HG02943 (cell line): ENCODE measurements around the gene CHST2.
"Not testable (repeated sequence)": the region's sequence is repeated elsewhere in the genome, so short reads cannot be mapped to it uniquely, and the experiment has no call there.

ENCODE experiments used
- ATAC-seq: cut with Tn5 transposase; IDR thresholded peaks from one replicate; pipeline ENCODE4 v1.9.1; 2021; ENCODE audit warnings: mild to moderate bottlenecking, low read depth, moderate library complexity; ENCODE audit not compliant: unreplicated experiment

CHST2 gene

DNA sequence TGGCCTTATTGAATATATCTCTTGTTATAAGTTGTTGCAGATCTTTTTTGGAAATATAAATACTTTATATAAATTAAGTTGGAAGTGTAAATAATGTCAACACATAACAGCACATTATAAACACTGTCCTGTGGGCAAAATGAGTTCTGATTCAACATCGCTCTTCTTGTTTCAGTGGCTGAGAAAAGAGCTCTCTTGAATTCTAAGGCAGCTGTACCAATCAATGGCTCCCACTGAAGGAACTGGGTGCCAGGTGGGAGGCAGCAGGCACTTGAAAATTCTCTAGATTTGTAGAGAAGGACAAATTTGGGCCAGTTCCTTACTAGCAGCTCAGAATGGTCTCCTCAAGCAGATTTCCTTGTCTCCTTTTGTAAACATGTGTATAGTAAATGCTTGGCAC is 45.6 kb downstream of the CHST2 start:
- no peak for ATAC-seq

DNA sequence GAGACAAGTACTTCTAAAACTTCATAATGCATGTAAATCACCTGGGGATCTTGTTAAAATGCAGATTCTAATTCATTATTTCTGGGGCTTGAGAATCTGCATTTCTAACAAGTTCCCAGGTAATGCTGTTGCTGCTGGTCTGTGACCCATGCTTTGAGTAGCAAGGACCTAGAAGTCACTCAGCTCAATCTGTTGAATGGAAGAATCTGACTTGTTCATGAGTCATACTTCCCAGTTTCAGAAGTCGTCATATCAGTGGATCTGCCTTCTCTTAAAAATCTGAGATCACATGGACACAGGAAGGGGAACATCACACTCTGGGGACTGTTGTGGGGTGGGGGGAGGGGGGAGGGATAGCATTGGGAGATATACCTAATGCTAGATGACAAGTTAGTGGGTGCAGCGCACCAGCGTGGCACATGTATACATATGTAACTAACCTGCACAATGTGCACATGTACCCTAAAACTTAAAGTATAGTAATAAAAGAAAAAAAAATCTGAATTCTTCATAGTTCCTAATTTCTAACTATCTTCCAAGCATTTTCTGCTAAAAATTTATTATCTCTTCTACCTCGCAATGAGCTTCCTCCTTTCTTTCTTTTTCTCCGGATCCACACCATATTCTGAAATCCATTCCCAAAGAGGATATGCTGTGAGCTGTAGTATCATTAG is 46.2 kb downstream of the CHST2 start:
- not testable (repeated sequence) for ATAC-seq

DNA sequence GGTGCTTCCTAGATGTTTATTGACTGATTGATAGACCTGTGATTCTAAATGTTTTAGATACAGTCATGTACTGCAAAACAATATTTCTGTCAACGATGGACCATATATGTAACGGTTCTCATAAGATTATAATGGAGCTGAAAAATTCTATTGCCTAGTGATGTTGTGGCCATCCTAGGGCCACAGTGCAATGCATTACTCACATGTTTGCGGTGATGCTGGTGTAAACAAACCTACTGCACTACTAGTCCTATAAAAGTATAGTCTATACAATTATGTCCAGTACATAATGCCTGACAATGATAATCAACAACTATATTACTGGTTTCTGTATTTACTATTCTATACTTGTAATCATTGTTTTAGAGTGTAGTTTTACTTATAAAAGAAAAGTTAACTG is 46.8 kb downstream of the CHST2 start:
- no peak for ATAC-seq

DNA sequence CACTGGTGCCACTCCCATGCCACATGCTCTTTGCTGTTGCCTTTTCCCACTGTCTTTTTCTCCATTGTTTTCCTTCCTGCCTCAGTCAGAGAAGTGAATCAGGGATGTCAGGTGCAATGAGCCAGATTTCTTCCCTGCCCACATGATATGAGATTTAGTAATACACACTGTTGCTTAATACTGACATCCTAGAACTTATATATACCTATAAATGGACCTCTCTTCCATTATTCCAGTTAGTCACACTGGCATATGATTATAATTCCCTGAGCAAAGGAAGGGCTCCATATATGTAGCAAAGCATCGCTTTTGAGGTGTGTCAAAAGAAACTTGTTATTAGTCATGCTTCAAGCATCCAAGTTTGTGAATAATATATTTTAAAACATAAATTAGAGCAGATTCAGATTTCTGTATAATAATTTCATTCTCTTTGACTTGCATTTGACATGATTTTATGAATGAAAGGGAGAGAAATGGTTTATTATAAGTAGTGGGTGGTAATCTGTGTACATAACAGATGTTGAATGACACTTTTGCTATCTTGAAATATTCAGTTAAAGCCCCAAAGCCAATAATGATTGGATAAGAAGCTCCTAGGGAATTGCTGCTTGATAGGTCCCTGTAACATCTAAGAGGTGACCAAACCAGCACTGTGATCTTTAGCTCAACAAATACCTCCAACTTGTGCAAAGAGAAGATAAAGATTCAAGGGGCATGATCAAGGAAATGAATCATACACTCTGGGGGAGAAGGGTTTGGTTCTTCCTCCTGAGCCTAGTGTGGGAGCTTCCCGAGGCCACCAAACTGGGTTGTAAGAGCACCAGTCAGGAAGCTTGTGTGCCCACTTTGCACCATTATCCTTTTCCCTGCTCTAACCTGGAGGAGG is 48.6 kb downstream of the CHST2 start:
- no peak for ATAC-seq

DNA sequence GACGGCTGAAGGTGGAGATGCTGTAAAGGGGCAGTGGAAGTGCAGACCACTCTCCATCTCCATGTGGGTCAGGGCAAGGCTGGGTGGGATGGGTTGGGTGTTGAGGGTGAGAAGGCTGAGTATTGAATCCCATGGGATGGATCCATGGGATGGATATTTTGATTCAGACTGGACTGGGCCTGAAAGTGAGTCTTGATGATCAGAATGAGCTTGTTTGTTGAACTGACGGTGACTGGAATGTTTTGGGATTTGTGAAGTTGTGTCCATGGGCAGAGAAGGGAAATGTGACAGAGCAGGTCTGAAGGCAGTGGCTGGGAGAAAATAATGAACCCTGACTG is 49.3 kb downstream of the CHST2 start:
- no peak for ATAC-seq

DNA sequence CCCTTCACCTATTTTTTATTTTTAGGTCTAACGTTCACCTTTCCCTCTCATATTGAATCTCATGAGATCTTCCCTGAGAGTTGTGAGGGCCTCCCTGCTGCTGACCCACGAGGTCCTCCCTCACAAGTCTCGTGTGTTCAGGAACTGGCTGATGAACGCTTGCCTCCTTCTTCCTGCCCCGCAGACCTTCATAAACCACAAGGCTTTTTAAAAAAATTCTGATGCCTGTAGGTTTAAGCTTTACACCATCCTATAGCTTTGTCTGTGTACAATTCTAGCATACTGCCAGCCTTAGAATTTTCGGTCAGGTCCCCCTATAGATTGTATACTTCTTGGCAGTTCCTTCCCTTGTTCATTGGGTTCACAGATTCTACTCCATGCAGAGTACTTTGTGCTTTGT is 50.5 kb downstream of the CHST2 start:
- no peak for ATAC-seq

DNA sequence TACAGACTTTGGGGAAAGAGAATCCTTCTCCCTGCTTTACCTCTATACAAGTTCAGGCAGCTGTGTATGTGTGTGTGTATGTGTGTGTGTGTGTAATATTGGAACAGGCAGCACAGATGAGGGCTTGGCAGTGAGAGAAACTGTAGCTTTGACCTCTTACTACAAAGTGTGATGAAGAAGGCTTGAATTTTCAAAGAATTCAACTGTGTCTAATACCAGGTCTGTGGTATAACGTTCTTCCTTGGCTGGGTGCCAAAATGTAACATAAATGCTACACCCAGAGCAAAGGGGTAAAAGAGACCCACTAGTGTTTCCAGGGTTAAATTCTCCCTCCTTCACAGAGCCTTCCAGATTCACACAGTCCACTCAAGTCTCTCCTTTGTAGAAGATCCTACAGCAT is 51.1 kb downstream of the CHST2 start:
- peak; percentile 19 for ATAC-seq

DNA sequence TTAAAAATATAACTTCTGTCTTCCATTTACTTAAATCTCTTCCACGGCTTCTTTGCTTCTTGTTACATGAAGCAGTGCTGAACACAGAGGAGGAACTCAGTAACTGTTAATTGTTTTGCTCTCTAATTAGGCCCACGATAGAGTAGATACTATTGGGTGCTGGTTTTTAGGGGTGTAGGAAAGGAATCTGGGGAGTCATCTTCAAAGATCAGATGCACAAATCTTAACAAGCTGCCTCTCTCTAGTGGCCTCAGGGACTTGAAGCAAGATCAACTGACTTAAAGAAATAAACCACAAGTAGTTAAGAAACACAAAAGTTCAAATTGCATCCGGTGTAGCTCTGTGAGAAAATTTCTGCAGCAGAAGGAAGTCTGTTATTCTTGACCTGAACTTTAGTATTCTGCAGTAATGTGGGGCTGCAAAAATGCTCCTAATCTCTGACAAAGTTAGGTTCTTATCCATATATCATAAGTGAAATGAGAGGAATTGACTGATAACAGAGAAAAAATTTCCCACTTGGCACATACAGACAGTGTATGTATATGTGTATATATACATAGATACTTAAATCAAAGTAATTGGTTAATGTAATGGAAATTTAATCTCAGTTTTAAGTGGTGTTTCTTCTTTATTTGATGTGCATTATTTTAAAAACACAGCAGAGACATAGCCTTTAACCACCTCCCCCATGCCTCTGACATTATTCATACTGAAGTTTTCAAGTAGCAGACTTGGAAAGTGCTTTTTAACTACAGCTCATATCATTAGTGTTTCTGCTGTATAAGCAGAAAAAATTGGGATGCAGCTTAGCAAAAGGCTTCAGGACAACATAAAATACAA is 51.8 kb downstream of the CHST2 start:
- peak; percentile 75 for ATAC-seq

DNA sequence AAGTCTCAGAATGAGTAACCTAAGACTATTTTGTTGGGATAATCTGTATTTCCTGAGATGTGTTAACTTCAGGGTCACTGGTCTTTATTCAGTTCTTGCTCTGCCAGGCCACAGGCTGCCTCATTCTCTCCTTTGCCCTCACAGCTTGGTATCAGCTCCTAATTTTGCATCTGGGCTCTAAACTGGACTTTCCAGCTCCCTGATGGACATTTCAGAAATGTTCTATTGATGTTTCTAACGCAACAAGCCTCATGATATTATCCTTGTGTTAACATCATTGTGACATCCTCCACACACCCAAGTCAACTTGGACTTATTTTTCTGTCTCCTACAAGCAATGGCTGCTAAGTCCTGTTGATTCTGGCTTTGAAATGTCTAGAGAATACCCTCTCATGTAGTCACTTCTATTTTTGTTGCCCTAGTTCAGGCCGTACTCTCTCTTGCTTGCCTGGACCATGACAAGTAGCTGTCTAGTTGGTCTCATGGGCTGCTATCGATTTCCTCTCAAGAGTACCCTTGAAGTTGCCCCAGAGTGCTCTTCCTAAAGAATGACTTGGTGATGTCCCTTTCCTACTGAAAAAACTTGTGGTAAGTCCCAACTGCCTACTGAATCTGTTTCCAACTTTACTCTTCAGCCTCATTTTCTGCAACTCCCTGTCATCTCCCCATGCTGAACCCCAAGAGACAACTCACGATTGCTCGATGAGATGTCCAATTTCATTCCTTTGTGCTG is 52.7 kb downstream of the CHST2 start:
- no peak for ATAC-seq

DNA sequence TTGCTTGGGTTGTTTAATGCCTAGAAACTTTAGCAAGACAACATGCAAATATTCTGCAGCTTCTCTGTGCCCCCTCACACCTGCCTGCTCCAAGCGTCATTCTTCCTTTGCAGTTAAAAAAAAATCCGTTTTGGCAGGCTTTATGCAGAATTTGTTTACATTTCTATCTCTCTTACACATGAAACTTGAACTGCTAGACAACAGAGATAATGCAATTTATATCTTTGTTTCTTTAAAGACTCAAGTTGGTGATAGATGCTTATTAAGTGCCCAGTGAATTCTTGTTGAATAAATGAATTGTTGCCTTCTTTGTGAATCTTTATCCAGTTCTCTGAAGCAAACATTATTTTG is 53.2 kb downstream of the CHST2 start:
- ATAC-seq, result no peak

DNA sequence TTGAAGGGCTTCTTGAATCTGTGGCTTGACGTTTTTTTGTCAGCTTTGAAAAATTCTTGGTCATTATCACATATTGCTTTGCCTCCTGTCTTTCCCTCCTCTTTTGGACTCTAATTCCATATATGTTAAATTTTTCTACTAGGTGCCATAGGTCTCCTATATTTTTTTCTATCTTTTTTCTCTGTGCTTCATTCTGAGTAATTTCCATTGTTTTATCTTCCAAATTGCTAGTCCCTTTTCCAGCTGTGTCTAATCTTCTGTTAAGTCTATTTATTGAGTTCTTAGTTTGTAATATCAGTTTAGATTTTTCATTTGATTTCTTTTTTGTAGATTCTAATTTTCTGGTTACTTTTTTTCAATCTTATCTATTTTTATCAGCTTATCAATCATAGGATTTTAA is 53.7 kb downstream of the CHST2 start:
- no peak for ATAC-seq
